CD4-positive, alpha-beta T cell (primary cell): ENCODE measurements around the gene CCDC182. TPM values are rescaled to one million over a fixed set of nuclear protein-coding genes. Genes with fewer than 3 reads are reported as not detected.

ENCODE experiments used
- ATAC-seq: fragments of 200-7000 bp; cut with Tn5 transposase; one replicate; pipeline ENCODE4 v1.10.0; 2022; ENCODE audit warnings: mild to moderate bottlenecking; ENCODE audit not compliant: poor library complexity
- CTCF ChIA-PET: fragments of 350-600 bp; sonication (Branson Sonifier 250); formaldehyde crosslinking; loops from one replicate; lab custom pipeline; 2021; ENCODE audit warnings: antibody characterized with exemption, inconsistent platforms; lab: Charles Lee
- POLR2A ChIA-PET: fragments of 350-600 bp; sonication (Branson Sonifier 250); formaldehyde crosslinking; loops from one replicate; lab custom pipeline; 2021; ENCODE audit warnings: antibody characterized with exemption, inconsistent platforms; lab: Charles Lee
- DNase-seq, 14 experiments: peaks; one replicate each; pipeline ENCODE4 v3.0.0-alpha.2; 2013 to 2020; ENCODE audit warnings: mixed read lengths in 2 of 14
- H3K27ac ChIP-seq, 2 donors: one replicate each; pipeline versions ENCODE4 v1.5.1 to v1.7.0; 2013; ENCODE audit warnings: low read length in 2 of 2, low read depth in 1 of 2, mild to moderate bottlenecking in 1 of 2
- H3K27me3 ChIP-seq, 2 experiments: 1 replicate in 1 of 2; 2 replicates in 1 of 2; pipeline versions ENCODE4 v1.6.1 to v1.7.0; 2013; ENCODE audit warnings: low read length in 2 of 2, control low read depth in 1 of 2, mild to moderate bottlenecking in 1 of 2, moderate library complexity in 1 of 2; ENCODE audit not compliant: insufficient read depth in 2 of 2, control insufficient read depth in 1 of 2
- H3K36me3 ChIP-seq: one replicate; pipeline ENCODE4 v1.6.1; 2013; ENCODE audit warnings: low read length, control low read depth; ENCODE audit not compliant: insufficient read depth
- H3K4me1 ChIP-seq: one replicate; pipeline ENCODE4 v1.6.1; 2013; ENCODE audit warnings: low read length, control low read depth; ENCODE audit not compliant: insufficient read depth
- H3K4me3 ChIP-seq: one replicate; pipeline ENCODE4 v1.5.1; 2013; ENCODE audit warnings: mild to moderate bottlenecking, low read length, moderate library complexity
- H3K9me3 ChIP-seq, 2 experiments: 1 replicate in 1 of 2; 2 replicates in 1 of 2; pipeline versions ENCODE4 v1.6.1 to v1.7.0; 2013; ENCODE audit warnings: low read length in 2 of 2, mild to moderate bottlenecking in 2 of 2, control low read depth in 1 of 2, moderate library complexity in 1 of 2; ENCODE audit not compliant: control insufficient read depth in 1 of 2, insufficient read depth in 1 of 2
- H3K27ac Mint-ChIP-seq: one replicate; pipeline ENCODE4 v1.8.0; 2020; ENCODE audit warnings: mixed read lengths
- H3K27me3 Mint-ChIP-seq: one replicate; pipeline ENCODE4 v1.8.0; 2021; ENCODE audit warnings: mixed read lengths
- H3K36me3 Mint-ChIP-seq: one replicate; pipeline ENCODE4 v1.8.0; 2021; ENCODE audit warnings: low read depth, mixed read lengths
- H3K4me1 Mint-ChIP-seq: one replicate; pipeline ENCODE4 v1.8.0; 2021; ENCODE audit warnings: low read depth, mixed read lengths
- H3K4me3 Mint-ChIP-seq: one replicate; pipeline ENCODE4 v1.8.0; 2020; ENCODE audit warnings: mild to moderate bottlenecking, mixed read lengths
- H3K9me3 Mint-ChIP-seq: one replicate; pipeline ENCODE4 v1.8.0; 2020; ENCODE audit warnings: mixed read lengths
- CTCF ChIP-seq: fragments of 200-600 bp; IDR thresholded peaks from one replicate; pipeline ENCODE4 v1.8.0; 2022; ENCODE audit warnings: antibody characterized with exemption, mild to moderate bottlenecking
- intact Hi-C, 2 experiments: fragments of 100-400 bp; cut with DNase I in 1 of 2; cut with micrococcal nuclease in 1 of 2; formaldehyde crosslinking; loops; one replicate each; pipeline versions ENCODE4 v1.15.1 to v1.9.0; 2023 to 2025; cut with DNase I, micrococcal nuclease
- total RNA-seq, 174 experiments: library from RNA in 2 of 174; stranded (reverse) in 2 of 174; gene quantifications; one replicate each; pipeline ENCODE4 v1.2.3 and lab custom pipeline; 2021 to 2026

Gene CCDC182
- total RNA-seq, 2 experiments from 2014 or later: not detected

DNA sequence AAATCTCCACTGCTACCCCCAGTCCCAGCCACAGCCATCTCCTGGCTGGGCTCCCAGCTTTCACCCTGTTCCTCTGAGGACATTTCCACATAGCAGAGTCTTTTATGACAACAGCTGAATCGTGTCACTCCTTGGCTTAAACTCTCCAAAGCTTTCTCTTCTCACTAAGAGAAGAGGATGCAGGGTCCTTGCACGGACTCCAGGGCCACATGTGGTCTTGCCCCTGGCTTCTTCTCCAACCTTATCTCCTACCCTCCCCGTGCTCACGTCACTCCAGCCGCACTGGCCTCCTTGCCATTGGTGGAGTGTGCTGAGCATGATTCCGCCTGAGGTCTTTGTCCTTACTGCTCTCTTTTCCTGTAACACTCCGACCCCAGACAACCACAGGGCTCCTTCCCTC, 39.9 kb upstream of the CCDC182 start:
- no peak for DNase-seq
- Mint-ChIP-seq H3K27ac (no peak overlapping the region), H3K4me1 (peaks cover 6% of the 10 kb centered on the region), H3K36me3 (no peaks in the 10 kb centered on the region), H3K27me3 (peaks cover 51% of the 10 kb centered on the region), H3K4me3 (no peak overlapping the region), H3K9me3 (no peaks in the 10 kb centered on the region)
- ATAC-seq: no peak
- ChIA-PET POLR2A (no interaction called here), CTCF (no interaction called here)
- TF ChIP-seq CTCF: no peak
- Histone ChIP-seq H3K27me3 (peaks cover 16 to 33% of the 10 kb centered on the region in 2 experiments), H3K4me1 (peaks cover 8% of the 10 kb centered on the region), H3K27ac (no peak overlapping the region), H3K36me3 (no peaks in the 10 kb centered on the region), H3K9me3 (peaks cover 0 to 3% of the 10 kb centered on the region in 2 experiments), H3K4me3 (no peak overlapping the region)
- intact Hi-C loops: no loop called here

DNA sequence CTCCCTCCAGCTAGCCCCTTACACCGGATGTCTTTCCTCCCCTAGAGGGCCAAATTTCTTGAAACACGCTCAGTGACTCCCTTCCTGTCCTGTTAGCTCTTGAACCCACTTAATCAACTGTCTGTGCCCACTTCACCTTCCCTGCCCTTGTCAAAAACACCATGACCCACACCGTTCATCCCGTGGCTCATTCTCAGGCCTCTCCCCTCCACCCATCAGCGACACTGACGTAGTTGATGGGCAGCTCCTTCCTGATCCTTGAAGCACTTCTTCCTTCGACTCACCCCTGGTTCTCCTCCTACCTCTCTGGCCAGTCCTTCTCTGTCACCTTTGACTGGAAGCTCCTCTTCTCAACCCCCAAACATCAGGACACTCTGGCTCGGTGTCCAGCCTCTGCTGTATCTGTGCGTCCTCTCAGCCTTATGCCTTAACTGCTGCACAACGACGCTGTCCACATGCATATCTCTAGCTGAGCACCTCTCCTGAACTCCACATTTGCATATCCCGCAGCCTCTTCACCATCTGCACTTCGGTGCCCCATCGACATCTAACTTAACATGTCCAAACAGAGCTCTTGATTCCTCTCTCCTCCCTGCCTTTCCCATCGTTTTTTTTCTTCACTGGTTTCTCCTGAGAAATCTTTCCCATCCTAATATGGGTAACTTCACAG, 39.3 kb upstream of the CCDC182 start:
- CTCF ChIA-PET: no interaction called here
- Mint-ChIP-seq H3K4me3 (no peak overlapping the region), H3K9me3 (no peaks in the 10 kb centered on the region), H3K27me3 (peaks cover 51% of the 10 kb centered on the region), H3K36me3 (no peaks in the 10 kb centered on the region), H3K27ac (no peak overlapping the region), H3K4me1 (peaks cover 6% of the 10 kb centered on the region)
- POLR2A ChIA-PET: interaction anchor here (0.8 kb wide), 1 partner anchor 11 kb away, joined by 4 read pairs; no protein-coding TSS in a partner anchor
- DNase-seq (no peak), ATAC-seq (no peak)
- H3K36me3 ChIP-seq: no peaks in the 10 kb centered on the region
- no peak for TF ChIP-seq CTCF
- H3K27me3 ChIP-seq: peaks cover 16 to 27% of the 10 kb centered on the region in 2 experiments
- intact Hi-C loops: no loop called here
- no peak overlapping the region for H3K27ac ChIP-seq
- no peak overlapping the region for H3K4me3 ChIP-seq
- peaks cover 8% of the 10 kb centered on the region for H3K4me1 ChIP-seq
- H3K9me3 ChIP-seq: peaks cover 0 to 3% of the 10 kb centered on the region in 2 experiments

DNA sequence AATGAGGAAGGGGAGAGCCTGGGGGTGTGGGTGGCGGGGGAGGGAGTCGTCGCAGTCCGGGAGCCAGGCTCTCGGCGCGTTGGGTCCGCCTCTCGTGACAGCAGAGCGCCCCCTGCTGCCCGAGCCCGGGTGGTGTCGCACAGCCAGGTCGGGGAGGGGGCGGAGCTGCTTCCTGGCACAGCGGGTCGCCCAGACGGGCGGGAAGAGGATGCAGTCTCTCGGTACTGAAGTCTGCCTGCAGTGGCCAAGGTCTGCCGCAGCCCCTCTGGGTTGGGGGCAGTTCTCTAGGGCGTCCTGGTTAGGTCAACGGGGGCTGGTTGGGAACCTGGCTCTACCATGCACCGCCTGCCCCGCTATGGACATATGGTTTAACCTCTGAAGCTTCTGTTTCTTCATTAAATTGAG, 38.2 kb upstream of the CCDC182 start:
- peaks cover 0 to 3% of the 10 kb centered on the region in 2 experiments for H3K9me3 ChIP-seq
- CTCF ChIA-PET: interaction anchor here (0.8 to 1.1 kb wide), 5 partner anchors 11 to 540 kb away, joined by 3 to 5 read pairs (median 3); no protein-coding TSS in a partner anchor
- POLR2A ChIA-PET: interaction anchor here (0.8 kb wide), 2 partner anchors 10 to 17 kb away, joined by 4 to 5 read pairs; no protein-coding TSS in a partner anchor
- Mint-ChIP-seq H3K36me3 (no peaks in the 10 kb centered on the region), H3K4me1 (peaks cover 6% of the 10 kb centered on the region), H3K4me3 (no peak overlapping the region), H3K9me3 (no peaks in the 10 kb centered on the region), H3K27me3 (peaks cover 41% of the 10 kb centered on the region), H3K27ac (no peak overlapping the region)
- no peaks in the 10 kb centered on the region for H3K36me3 ChIP-seq
- intact Hi-C loops: no loop called here
- H3K27me3 ChIP-seq: peaks cover 16 to 27% of the 10 kb centered on the region in 2 experiments
- ATAC-seq: peak; percentile 96
- TF ChIP-seq CTCF: peak; percentile 76
- H3K4me1 ChIP-seq: peaks cover 8% of the 10 kb centered on the region
- H3K4me3 ChIP-seq: no peak overlapping the region
- no peak overlapping the region for H3K27ac ChIP-seq
- DNase-seq: peak; percentile 59 to 81 (median 68)
